GM21737 (cell line): ENCODE data around the gene TARDBP.
"Not testable (repeated sequence)": the region's sequence is repeated elsewhere in the genome, so short reads cannot be mapped to it uniquely, and the experiment has no call there.

Source experiments
- ATAC-seq: cut with Tn5 transposase; IDR thresholded peaks from one replicate; pipeline ENCODE4 v1.9.1; 2021; ENCODE audit warnings: mild to moderate bottlenecking, moderate library complexity; ENCODE audit not compliant: unreplicated experiment

TARDBP gene

GRCh38 chr1:11042065-11042464 lies 29.6 kb downstream of the TARDBP start:
- no peak for ATAC-seq

- ATAC-seq = no peak
Measured at GRCh38 chr1:11042995-11043874, 30.8 kb downstream of the TARDBP start.

GRCh38 chr1:11044086-11044848 lies 31.8 kb downstream of the TARDBP start:
- no peak for ATAC-seq

DNA sequence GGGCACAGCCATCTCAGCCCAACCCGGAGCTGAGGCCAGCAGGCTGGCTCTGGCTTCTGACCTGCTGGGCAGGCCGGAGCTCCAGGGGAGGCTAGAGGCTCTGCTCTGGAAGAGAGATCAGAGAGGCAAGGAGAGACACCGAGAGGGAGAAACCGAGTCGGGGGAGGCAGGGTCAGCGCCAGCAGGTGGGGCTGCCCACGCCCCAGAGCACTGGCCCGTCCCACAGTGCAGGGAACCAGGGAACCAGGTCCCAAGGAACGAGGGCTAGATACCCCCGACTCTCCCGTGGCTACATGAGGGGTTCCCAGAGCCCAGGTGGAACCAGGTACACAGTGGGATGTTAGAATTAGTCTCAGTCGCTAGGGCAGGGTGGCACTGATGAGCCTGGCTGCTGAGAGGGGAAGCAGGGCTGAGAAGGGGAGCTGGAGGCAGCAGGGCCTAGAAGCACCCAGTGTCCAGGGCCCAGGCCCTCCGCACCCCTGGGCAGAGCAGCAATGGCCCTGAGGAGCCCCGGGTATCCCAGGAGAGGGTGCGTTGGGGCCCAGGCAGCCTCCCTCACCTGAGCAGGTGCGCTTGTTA lies 32.5 kb downstream of the TARDBP start:
- ATAC-seq = no peak

DNA sequence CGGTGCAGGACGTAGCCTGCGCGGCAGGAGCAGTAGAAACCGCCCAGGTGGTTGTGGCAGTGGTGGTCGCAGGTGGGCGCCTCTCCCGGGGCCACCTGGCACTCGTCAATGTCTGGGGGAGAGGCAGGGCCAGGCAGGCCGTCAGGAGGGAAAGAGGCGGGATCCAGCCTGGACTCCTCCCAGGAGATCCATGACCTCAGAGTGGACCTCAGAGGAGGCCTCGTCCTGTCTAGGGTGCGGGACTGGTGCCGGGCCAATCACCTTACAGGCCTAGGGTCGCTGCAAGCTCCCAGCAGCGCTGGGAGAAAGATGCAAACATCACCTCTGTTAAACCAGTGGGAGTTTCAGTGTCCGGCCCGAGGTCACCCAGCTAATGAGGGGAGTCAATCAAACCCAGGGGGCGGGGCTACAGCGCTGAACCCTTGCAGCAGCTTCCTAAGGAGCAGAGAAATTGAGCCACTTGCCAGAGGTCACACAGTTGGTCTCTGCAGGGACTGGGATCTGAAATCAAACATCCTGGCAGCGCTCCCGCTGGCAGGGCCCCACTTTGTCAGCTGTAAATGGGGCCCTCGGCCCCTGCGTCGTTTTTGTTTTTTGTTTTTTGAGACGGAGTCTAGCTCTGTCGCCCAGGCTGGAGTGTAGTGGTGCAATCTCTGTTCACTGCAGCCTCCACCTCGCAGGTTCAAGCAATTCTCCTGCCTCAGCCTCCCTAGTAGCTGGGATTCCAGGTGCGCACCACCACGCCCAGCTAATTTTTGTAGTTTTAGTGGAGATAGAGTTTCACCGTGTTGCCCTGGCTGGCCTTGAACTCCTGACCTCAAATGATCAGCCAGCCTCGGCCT lies 33.2 kb downstream of the TARDBP start:
- no peak for ATAC-seq

DNA sequence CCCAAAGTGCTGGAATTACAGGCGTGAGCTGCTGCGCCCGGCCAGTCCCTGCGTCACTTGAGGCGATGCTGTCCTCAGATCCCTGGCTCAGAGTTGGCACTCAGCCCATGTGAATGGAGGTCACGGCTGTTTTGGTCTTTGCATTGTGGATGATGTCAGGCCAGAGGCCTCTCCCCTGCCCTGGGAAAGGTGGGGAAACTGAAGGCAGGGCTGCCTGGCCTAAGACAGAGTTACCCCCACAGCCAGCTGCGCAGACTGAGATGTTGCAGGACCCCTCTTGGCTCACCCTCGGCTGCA lies 33.8 kb downstream of the TARDBP start:
- no peak for ATAC-seq

GRCh38 chr1:11046625-11047365 lies 34.3 kb downstream of the TARDBP start, which contains the start of gene MASP2:
Gene MASP2, minus strand, starts transcription at chr1:11047239. Its CDS starts 32 bp downstream, at chr1:11047207.
- ATAC-seq = no peak

DNA sequence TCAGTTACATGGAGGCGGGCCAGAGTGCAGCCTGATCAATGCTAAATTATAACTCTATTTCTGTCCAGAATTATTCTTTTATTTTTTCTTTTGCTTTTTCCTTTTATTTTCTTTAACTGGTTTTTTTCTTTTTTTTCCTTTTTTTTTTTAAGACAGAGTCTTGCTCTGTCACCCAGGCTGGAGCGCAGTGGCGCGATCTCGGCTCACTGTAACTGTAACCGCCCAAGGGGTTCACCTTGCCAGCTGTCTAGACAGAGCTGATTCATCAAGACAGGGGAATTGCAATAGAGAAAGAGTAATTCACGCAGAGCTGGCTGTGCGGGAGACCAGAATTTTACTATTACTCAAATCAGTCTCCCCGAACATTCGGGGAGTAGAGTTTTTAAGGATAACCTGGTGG lies 38.7 kb downstream of the TARDBP start:
- not testable (repeated sequence) for ATAC-seq

- ATAC-seq = no peak
Measured at GRCh38 chr1:11051781-11052511, 39.5 kb downstream of the TARDBP start.

DNA sequence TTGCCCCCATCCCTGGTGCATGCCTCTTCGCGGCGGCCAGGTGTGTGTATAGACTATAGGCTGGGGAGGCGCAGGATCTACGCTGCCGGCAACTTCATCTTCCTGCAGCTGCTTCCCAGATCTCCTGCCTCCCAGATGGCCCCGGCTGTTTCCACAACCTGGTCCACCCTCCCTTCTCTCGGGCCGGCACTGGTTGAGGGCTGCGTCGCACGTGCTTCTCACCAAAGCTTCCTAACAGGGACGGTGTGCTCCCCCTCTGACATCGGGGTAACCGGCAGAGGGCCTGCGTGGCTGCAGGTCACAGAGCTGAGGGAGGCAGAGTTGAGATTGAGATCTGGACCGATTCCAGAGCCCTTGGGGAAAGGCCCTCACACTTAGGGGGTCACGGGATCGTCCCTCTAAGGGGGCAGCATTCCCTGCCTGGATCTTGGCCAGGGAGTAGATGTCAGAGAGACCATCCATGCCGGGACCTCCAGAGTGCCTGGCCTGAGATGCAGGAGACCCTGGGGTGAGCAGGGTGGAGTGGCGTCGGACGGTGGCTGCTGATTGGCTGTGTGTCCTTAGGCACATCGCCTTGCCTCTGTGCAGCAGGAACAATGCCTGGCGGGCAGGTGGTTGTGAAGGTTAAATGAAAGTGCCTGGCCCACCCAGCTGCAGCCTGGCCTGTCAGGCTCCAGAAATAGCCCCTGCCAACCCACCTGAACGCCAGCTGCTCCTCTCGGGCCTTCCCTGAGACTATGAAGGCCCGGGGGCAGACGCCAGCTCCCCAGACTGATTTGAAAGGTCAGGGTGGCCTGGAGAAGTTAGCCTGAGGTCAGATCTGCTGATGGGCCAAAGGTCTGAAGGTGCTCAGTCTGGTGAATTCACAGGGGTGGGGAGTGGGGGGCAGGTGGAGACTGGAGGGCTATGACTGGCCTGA lies 40.6 kb downstream of the TARDBP start:
- no peak for ATAC-seq

GRCh38 chr1:11053758-11054137 lies 41.3 kb downstream of the TARDBP start:
- no peak for ATAC-seq

DNA sequence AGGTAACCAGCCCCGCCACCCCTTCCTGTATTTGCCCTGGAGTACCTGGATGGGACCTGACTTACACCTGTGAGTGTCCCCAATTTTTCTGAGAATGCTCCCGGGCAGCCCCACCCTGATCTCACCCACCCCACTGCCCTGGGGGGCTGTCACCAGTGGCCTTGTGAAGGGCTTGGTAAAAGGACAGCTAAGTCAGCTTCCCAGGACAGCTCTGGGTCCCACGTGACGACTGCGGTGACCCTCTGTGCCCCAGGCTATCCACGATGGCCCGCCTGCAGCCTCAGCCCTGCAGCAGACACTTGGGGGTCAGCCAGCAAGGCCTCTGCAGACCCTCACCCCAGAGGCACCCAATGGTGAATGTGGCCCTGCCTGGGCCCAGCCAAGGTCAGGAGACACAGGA lies 41.7 kb downstream of the TARDBP start:
- no peak for ATAC-seq

- ATAC-seq = no peak
Measured at GRCh38 chr1:11054666-11055065, 42.2 kb downstream of the TARDBP start.

DNA sequence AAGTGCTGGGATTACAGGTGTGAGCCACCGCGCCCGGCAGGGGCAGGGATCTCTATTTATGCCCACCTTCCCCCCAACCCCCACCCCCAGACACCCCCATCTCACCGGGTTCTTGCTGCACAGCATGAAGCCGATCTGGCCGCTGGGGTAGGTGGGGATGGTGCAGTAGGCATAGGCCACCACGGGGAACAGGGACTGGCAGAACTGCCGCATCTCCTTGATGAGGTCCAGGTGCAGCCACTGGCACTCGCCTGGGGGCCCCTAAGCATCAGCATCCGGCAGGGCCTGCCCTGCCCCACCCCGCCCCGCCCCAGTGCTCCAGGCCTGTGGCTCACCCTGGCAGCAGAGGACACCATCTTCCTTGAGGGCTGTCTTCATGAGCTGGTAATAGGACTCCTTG lies 43.2 kb downstream of the TARDBP start:
- ATAC-seq = no peak

DNA sequence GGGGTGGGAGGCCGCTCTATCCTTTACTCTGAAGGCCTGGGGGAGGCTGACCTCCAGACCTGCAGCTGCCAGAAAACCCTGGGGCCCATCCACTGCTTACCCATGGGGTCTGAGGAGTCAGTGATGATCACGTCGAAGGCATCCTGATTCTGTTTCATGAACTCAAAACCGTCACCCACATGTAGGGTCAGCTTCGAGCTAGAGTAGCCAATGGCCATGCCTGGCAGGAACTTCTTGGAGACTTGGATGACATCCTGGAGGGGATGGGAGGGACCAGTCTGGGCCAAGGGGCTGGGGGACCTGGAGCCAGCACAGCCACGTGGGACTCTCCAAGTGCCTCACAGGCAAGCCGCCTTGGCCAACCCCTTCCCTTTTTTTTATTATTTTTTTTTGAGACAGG lies 44.0 kb downstream of the TARDBP start:
- no peak for ATAC-seq

DNA sequence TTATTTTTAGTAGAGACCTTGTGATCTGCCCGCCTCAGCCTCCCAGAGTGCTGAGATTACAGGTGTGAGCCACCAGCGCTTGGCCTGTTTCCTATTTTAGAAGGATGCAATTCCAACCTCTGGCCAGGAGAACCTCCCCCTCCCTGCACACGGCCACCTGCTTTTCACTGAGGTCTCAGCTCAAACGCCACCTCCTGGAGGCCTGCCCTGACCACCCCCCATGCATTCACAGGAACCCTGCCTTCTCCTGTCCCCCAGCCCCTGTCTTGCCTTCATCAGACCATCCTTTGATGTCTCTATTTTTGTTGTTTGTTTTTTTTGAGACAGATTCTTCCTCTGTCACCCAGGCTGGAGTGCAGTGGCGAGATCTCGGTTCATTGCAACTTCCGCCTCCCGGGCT lies 45.0 kb downstream of the TARDBP start:
- no peak for ATAC-seq

GRCh38 chr1:11058026-11058425 lies 45.6 kb downstream of the TARDBP start:
- ATAC-seq = no peak

GRCh38 chr1:11058595-11059154 lies 46.2 kb downstream of the TARDBP start:
- ATAC-seq = no peak
